ENCODE results near the gene MAT2B.

Gene MAT2B

DNA sequence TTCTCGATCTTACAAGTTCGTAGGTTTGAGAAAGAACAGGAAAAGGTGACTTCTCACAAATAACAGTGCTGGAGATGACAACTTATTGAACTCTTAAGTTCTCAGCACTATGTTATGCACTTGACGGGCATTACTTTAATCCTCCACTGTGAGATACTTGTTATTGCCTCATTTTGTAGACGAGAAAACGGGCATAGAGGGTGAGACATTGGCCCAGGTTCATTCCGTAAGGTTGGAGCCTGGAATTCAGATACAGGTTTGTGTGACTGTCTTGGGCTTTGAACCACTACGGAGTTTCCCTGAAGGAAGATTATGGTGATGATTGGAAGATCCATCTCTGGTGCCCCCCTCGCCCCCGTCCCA, 657 bp downstream of the MAT2B start:
- H3K27ac ChIP-seq (replicated peaks), result peak overlapping the region; percentile 87

DNA sequence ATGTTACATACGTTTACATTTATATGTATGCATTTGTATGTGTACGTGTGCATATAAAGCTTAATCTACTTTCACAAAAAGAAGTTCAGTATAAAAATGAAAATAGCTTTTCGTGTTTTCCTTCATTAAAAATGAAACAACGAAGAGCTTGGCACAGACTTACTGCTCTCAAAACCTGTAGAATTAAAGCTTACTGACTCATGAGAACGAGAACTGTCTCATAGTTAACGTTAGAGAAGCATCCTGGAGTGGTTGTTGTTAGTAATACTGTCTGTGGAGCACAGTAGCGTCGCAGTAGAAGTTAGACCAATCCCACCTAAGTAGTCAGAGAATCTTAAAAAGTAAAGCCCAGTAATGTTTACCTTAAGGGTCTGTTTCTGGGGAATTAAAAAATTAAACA, 1.3 kb downstream of the MAT2B start:
- no peak for DNase-seq (ENCODE audit: low read depth in 1 of 2, low spot score in 1 of 2)
- Histone ChIP-seq H3K27me3 (ENCODE audit: insufficient read depth, poor library complexity, severe bottlenecking) (no peaks in the 10 kb centered on the region), H3K4me3 (replicated peaks; ENCODE audit: insufficient read depth, low read length) (peak overlapping the region; percentile 74), H3K27ac (replicated peaks) (peak overlapping the region; percentile 87)
- TF ChIP-seq, protein P1, sequence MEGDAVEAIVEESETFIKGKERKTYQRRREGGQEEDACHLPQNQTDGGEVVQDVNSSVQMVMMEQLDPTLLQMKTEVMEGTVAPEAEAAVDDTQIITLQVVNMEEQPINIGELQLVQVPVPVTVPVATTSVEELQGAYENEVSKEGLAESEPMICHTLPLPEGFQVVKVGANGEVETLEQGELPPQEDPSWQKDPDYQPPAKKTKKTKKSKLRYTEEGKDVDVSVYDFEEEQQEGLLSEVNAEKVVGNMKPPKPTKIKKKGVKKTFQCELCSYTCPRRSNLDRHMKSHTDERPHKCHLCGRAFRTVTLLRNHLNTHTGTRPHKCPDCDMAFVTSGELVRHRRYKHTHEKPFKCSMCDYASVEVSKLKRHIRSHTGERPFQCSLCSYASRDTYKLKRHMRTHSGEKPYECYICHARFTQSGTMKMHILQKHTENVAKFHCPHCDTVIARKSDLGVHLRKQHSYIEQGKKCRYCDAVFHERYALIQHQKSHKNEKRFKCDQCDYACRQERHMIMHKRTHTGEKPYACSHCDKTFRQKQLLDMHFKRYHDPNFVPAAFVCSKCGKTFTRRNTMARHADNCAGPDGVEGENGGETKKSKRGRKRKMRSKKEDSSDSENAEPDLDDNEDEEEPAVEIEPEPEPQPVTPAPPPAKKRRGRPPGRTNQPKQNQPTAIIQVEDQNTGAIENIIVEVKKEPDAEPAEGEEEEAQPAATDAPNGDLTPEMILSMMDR (IDR thresholded peaks at IDR 0.05; ENCODE audit: insufficient read depth, low read length), result no peak
- TF ChIP-seq, protein P2, sequence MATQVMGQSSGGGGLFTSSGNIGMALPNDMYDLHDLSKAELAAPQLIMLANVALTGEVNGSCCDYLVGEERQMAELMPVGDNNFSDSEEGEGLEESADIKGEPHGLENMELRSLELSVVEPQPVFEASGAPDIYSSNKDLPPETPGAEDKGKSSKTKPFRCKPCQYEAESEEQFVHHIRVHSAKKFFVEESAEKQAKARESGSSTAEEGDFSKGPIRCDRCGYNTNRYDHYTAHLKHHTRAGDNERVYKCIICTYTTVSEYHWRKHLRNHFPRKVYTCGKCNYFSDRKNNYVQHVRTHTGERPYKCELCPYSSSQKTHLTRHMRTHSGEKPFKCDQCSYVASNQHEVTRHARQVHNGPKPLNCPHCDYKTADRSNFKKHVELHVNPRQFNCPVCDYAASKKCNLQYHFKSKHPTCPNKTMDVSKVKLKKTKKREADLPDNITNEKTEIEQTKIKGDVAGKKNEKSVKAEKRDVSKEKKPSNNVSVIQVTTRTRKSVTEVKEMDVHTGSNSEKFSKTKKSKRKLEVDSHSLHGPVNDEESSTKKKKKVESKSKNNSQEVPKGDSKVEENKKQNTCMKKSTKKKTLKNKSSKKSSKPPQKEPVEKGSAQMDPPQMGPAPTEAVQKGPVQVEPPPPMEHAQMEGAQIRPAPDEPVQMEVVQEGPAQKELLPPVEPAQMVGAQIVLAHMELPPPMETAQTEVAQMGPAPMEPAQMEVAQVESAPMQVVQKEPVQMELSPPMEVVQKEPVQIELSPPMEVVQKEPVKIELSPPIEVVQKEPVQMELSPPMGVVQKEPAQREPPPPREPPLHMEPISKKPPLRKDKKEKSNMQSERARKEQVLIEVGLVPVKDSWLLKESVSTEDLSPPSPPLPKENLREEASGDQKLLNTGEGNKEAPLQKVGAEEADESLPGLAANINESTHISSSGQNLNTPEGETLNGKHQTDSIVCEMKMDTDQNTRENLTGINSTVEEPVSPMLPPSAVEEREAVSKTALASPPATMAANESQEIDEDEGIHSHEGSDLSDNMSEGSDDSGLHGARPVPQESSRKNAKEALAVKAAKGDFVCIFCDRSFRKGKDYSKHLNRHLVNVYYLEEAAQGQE (IDR thresholded peaks at IDR 0.05; ENCODE audit: insufficient replicate concordance, low read depth), result no peak
- TF ChIP-seq GABPA (IDR thresholded peaks at IDR 0.05; ENCODE audit: low read depth), result no peak
- no peak for TF ChIP-seq POLR2AphosphoS5 (IDR thresholded peaks at IDR 0.05; ENCODE audit: low read depth)
- no peak for TF ChIP-seq SPI1 (IDR thresholded peaks at IDR 0.05; ENCODE audit: borderline replicate concordance, low read depth)

More for the DNA sequence above, 657 bp downstream of the MAT2B start:
- Histone ChIP-seq H3K27me3 (ENCODE audit: insufficient read depth, poor library complexity, severe bottlenecking) (no peaks in the 10 kb centered on the region), H3K4me3 (replicated peaks; ENCODE audit: insufficient read depth, low read length) (peak overlapping the region; percentile 74)
- peak in 1 of 2 experiments; percentile 26 for DNase-seq (ENCODE audit: low read depth in 1 of 2, low spot score in 1 of 2)
- TF ChIP-seq SPI1 (IDR thresholded peaks at IDR 0.05; ENCODE audit: borderline replicate concordance, low read depth) (no peak), GABPA (IDR thresholded peaks at IDR 0.05; ENCODE audit: low read depth) (no peak), POLR2AphosphoS5 (IDR thresholded peaks at IDR 0.05; ENCODE audit: low read depth) (no peak)
- TF ChIP-seq, protein P1 (IDR thresholded peaks at IDR 0.05; ENCODE audit: insufficient read depth, low read length), result no peak
- TF ChIP-seq, protein P2 (IDR thresholded peaks at IDR 0.05; ENCODE audit: insufficient replicate concordance, low read depth), result no peak

DNA sequence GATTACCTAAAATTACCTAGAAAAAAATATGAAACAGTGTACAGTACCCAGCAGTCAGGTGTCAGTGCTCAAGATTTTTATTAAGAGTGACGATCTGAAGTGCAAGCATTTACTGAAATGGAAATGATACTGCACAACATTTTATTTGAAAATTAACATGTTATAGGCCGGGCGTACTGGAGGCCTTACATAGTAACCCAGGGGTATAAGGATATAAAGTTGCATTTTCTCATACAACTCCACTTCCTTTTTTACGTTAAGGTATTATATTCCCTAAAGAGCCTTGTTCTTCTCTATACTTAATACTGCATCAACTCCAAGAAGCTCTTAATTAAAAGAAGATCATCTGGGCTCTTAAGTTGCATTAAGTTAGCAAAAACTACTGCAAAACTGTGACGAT, 3.3 kb downstream of the MAT2B start:
- H3K4me3 ChIP-seq (replicated peaks; ENCODE audit: insufficient read depth, low read length), result no peak overlapping the region
- H3K27ac ChIP-seq (replicated peaks), result no peak overlapping the region
- TF ChIP-seq SPI1 (IDR thresholded peaks at IDR 0.05; ENCODE audit: borderline replicate concordance, low read depth) (peak; percentile 91), GABPA (IDR thresholded peaks at IDR 0.05; ENCODE audit: low read depth) (no peak)
- TF ChIP-seq, protein P1 (IDR thresholded peaks at IDR 0.05; ENCODE audit: insufficient read depth, low read length), result no peak
- H3K27me3 ChIP-seq (ENCODE audit: insufficient read depth, poor library complexity, severe bottlenecking), result no peaks in the 10 kb centered on the region
- DNase-seq (ENCODE audit: low read depth in 1 of 2, low spot score in 1 of 2), result no peak

DNA sequence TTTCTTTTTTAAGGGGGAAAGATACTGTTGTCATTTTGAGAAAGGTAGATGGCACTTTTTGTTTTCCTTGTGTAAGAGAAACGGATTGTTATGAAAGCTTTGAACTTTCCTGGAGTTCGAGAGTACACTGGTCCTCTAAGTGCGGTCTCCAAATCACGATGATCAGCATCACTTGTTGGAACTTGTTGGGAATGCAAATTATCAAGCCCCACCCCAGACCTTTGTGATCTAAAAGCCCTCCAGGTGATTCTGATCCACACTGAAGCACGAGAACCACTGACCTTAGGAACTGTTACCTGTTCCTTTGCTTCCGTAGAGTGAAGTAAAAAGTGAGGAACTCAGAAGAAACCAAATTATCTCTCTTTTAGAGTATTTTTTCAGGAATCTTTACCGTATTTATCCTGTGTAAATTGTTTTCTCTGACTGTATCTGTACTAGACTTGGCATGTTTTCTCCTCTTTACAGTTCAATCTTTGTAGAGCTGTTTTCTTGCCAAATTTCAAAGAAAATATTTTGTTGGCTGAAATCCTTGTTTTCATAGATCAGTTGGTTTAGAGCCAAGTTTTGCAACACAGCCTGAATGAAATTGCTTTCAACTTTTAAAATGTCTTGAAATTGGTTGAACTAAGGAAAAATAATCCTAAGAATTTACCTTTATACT, 4.0 kb downstream of the MAT2B start:
- Histone ChIP-seq H3K27ac (replicated peaks) (no peak overlapping the region), H3K27me3 (ENCODE audit: insufficient read depth, poor library complexity, severe bottlenecking) (no peaks in the 10 kb centered on the region), H3K4me3 (replicated peaks; ENCODE audit: insufficient read depth, low read length) (no peak overlapping the region)
- no peak for TF ChIP-seq GABPA (IDR thresholded peaks at IDR 0.05; ENCODE audit: low read depth)
- no peak for TF ChIP-seq POLR2AphosphoS5 (IDR thresholded peaks at IDR 0.05; ENCODE audit: low read depth)
- no peak for TF ChIP-seq SPI1 (IDR thresholded peaks at IDR 0.05; ENCODE audit: borderline replicate concordance, low read depth)
- TF ChIP-seq, protein P2 (IDR thresholded peaks at IDR 0.05; ENCODE audit: insufficient replicate concordance, low read depth), result no peak
- TF ChIP-seq, protein P1 (IDR thresholded peaks at IDR 0.05; ENCODE audit: insufficient read depth, low read length), result no peak
- peak in 1 of 2 experiments; percentile 22 for DNase-seq (ENCODE audit: low read depth in 1 of 2, low spot score in 1 of 2)

All from HL-60 (cell line).